Panc1 (cell line): ENCODE results near the gene MZB1. TPM values are rescaled to one million over a fixed set of nuclear protein-coding genes. Genes with fewer than 3 reads are reported as not detected.
"Not testable (repeated sequence)": the region's sequence is repeated elsewhere in the genome, so short reads cannot be mapped to it uniquely, and the experiment has no call there.

ENCODE experiments used
- ATAC-seq: fragments of 200-7000 bp; cut with Tn5 transposase; 2 replicates; pipeline ENCODE4 v1.9.1; 2020; ENCODE audit warnings: mild to moderate bottlenecking, moderate library complexity
- BruUV-seq: library from RNA; stranded (reverse); fragments of 400-500 nt; replicated peaks from 2 replicates; lab custom pipeline; 2021; lab: Mats Ljungman, UMichigan
- CTCF ChIA-PET: fragments of 300-600 bp; sonication (Branson Sonifier 250); formaldehyde crosslinking; loops from one replicate; lab custom pipeline; 2022; ENCODE audit warnings: antibody characterized with exemption; lab: Charles Lee
- POLR2A ChIA-PET: fragments of 300-600 bp; sonication (Branson Sonifier 250); formaldehyde crosslinking; loops from one replicate; lab custom pipeline; 2022; ENCODE audit warnings: antibody characterized with exemption; lab: Charles Lee
- DNase-seq: peaks from one replicate; pipeline ENCODE4 v3.0.0-alpha.2; 2010; ENCODE audit warnings: low read depth, low spot score
- H3K27ac ChIP-seq: 2 replicates; pipeline ENCODE4 v1.5.1; 2011; ENCODE audit warnings: mild to moderate bottlenecking, low read length, inconsistent platforms
- H3K27me3 ChIP-seq: fragments of 200-500 bp; sonication (Bioruptor generic); 2 replicates; pipeline ENCODE4 v1.6.0; 2014; ENCODE audit warnings: low read length, inconsistent platforms; ENCODE audit not compliant: control insufficient read depth, insufficient read depth
- H3K36me3 ChIP-seq: fragments of 200-500 bp; sonication (Bioruptor generic); 2 replicates; pipeline ENCODE4 v1.5.1; 2014; ENCODE audit warnings: inconsistent platforms, mild to moderate bottlenecking, low read length, moderate library complexity; ENCODE audit not compliant: control insufficient read depth, insufficient read depth
- H3K4me1 ChIP-seq: 2 replicates; pipeline ENCODE4 v1.5.1; 2011; ENCODE audit warnings: inconsistent platforms, mild to moderate bottlenecking, low read length, moderate library complexity; ENCODE audit not compliant: control insufficient read depth, insufficient read depth
- H3K4me3 ChIP-seq, 2 experiments: 2 replicates each; pipeline ENCODE4 v1.5.1; 2011 to 2012; ENCODE audit warnings: low read depth in 2 of 2, low read length in 2 of 2, mild to moderate bottlenecking in 2 of 2, inconsistent platforms in 1 of 2, moderate library complexity in 1 of 2
- H3K9me3 ChIP-seq: fragments of 200-500 bp; sonication (Bioruptor generic); 2 replicates; pipeline ENCODE4 v1.5.1; 2014; ENCODE audit warnings: low read depth, mild to moderate bottlenecking, inconsistent platforms, low read length, moderate library complexity; ENCODE audit not compliant: control insufficient read depth, insufficient read depth
- CTCF ChIP-seq: fragments of 450-650 bp; IDR thresholded peaks from 2 replicates; pipeline ENCODE4 v1.5.1; 2017; ENCODE audit warnings: mild to moderate bottlenecking
- POLR2AphosphoS5 ChIP-seq: IDR thresholded peaks from 2 replicates; pipeline ENCODE4 v1.6.1; 2012; ENCODE audit warnings: mild to moderate bottlenecking, low read depth, low read length, moderate library complexity
- REST ChIP-seq, 2 experiments: IDR thresholded peaks; 2 replicates each; pipeline ENCODE4 v1.6.1; 2011 to 2012; ENCODE audit warnings: low read depth in 2 of 2, control low read depth in 1 of 2, low read length in 1 of 2, mild to moderate bottlenecking in 1 of 2, moderate library complexity in 1 of 2; ENCODE audit not compliant: insufficient read depth in 1 of 2
- SIN3A ChIP-seq: IDR thresholded peaks from 2 replicates; pipeline ENCODE4 v1.6.1; 2012; ENCODE audit warnings: low read depth, mild to moderate bottlenecking, low read length, moderate library complexity, borderline replicate concordance; ENCODE audit not compliant: insufficient read depth
- TCF7L2 ChIP-seq: IDR thresholded peaks from 2 replicates; pipeline ENCODE4 v1.6.1; 2011; ENCODE audit warnings: mild to moderate bottlenecking, low read depth, low read length, inconsistent platforms
- in situ Hi-C: cut with HindIII; loops from 2 replicates; pipeline ENCODE4 v1.10.0; 2016; ENCODE audit warnings: low sequenced_read_pairs, low pct_unique_long_range_greater_than_20kb
- intact Hi-C: fragments of 100-400 bp; cut with micrococcal nuclease; formaldehyde crosslinking; loops from one replicate; pipeline ENCODE4 v1.10.0; 2022; ENCODE audit not compliant: unreplicated experiment
- total RNA-seq: library from RNA; stranded (reverse); gene quantifications from one replicate; pipeline ENCODE4 v1.2.1, GENCODE V29; 2021; ENCODE audit not compliant: unreplicated experiment

Gene MZB1
- total RNA-seq, 1 experiment from 2014 or later, result 0.49 TPM

- ChIA-PET CTCF (interaction anchor here (0.5 kb wide), 1 partner anchor 600 kb away, joined by 3 read pairs; no protein-coding TSS in a partner anchor), POLR2A (no interaction called here)
- TF ChIP-seq REST (IDR thresholded peaks at IDR 0.05; ENCODE audit: insufficient read depth in 1 of 2, low read depth in 2 of 2, low read length in 1 of 2), result no peak
- TF ChIP-seq SIN3A, result no peak
- TF ChIP-seq CTCF, result no peak
- TF ChIP-seq TCF7L2, result no peak
- no peak for TF ChIP-seq POLR2AphosphoS5
- no peak for ATAC-seq
- DNase-seq, result no peak
- intact Hi-C loops, result no loop called here
- Histone ChIP-seq H3K27me3 (no peaks in the 10 kb centered on the region), H3K4me1 (no peaks in the 10 kb centered on the region), H3K9me3 (no peaks in the 10 kb centered on the region), H3K36me3 (no peaks in the 10 kb centered on the region), H3K27ac (no peak overlapping the region), H3K4me3 (no peak overlapping the region)
- in situ Hi-C loops, result no loop called here
- TSS peak; percentile 44 for BruUV-seq
These were observed 35.5 kb downstream of the MZB1 start for GRCh38 chr5:139354186-139354585.

GRCh38 chr5:139347863-139348262, 41.9 kb downstream of the MZB1 start:
- H3K27ac ChIP-seq, intact Hi-C loops, H3K9me3 ChIP-seq, H3K4me3 ChIP-seq, CTCF ChIA-PET, ATAC-seq, H3K4me1 ChIP-seq, POLR2A ChIA-PET, H3K36me3 ChIP-seq, DNase-seq, BruUV-seq, in situ Hi-C loops, H3K27me3 ChIP-seq: not testable (repeated sequence)

GRCh38 chr5:139345442-139345841, 44.3 kb downstream of the MZB1 start:
- intact Hi-C loops, H3K4me3 ChIP-seq, in situ Hi-C loops, ATAC-seq, CTCF ChIA-PET, H3K9me3 ChIP-seq, DNase-seq, H3K27me3 ChIP-seq, BruUV-seq, H3K27ac ChIP-seq, H3K36me3 ChIP-seq, POLR2A ChIA-PET: not testable (repeated sequence)
- peaks cover 12% of the 10 kb centered on the region for H3K4me1 ChIP-seq
